ENCODE measurements around the gene FBXO40.

Gene FBXO40

GRCh38 chr3:121667333-121667732, 74.2 kb downstream of the FBXO40 start:
- peak; percentile 48 for DNase-seq

GRCh38 chr3:121670676-121671075, 77.5 kb downstream of the FBXO40 start:
- no peak for DNase-seq

GRCh38 chr3:121677141-121677540, 84.0 kb downstream of the FBXO40 start:
- no peak for DNase-seq
